ENCODE data around the gene GPR32. TPM values are rescaled to one million over a fixed set of nuclear protein-coding genes. Genes with fewer than 3 reads are reported as not detected.
"Not testable (repeated sequence)": the region's sequence is repeated elsewhere in the genome, so short reads cannot be mapped to it uniquely, and the experiment has no call there.

Gene GPR32
- total and polyA plus RNA-seq, 2 donors (not counting 1 experiment from before 2014, with no cell fraction given) = not detected

DNA sequence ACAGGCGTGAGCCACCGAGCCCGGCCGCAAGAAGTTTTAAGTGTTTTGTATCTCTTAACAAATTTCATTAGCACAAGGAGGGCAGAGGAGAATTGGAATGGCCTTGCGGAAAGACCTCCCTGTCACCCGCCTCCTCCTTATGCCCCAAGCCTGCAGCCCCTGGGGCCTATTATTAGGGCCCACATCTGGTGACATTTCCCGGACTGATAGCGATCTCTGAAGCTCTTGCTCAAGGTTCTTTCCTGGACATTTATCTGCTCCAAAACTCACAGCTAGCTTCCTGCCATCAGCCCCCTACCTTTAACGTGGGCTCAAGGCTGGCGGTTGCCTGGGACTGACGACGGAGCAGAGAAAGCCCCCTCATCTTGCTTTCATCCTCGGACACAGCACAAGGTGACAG, 6.7 kb upstream of the GPR32 start:
- intact Hi-C loops (cut with micrococcal nuclease) = not testable (repeated sequence)
- H3K27me3 Mint-ChIP-seq = peaks cover 22% of the 10 kb centered on the region

DNA sequence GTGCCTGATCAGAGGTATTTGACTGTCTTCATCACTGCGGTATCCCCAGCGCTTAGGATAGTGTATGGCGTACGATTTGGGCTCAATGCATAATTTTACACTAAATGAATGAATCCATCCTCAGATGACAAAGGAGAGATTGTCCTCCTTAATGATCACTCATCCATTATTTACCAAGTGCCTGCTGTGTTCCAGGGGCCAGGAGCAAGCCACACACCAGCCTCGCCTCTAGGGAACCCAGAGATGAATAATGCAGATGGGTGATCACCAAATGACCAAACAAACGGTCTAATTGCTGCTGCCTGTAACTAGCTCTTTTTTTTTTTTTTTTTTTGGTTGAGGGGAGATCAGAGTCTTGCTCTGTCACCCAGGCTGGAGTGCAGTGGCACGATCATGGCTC, 5.9 kb upstream of the GPR32 start:
- no peaks in the 10 kb centered on the region for H4K20me1 ChIP-seq (ENCODE audit: control insufficient read depth, insufficient read depth, low read length, poor library complexity, severe bottlenecking)
- no peak overlapping the region for H3K4me3 ChIP-seq (ENCODE audit: control extremely low read depth in 1 of 5, extremely low read depth in 1 of 5, insufficient read depth in 1 of 5, low read depth in 2 of 5, low read length in 4 of 5)
- no peak overlapping the region for H2AFZ ChIP-seq (ENCODE audit: insufficient read depth, low read depth, low read length, poor library complexity, severe bottlenecking)
- CTCF ChIA-PET = interaction anchor here (0.6 kb wide), 1 partner anchor 1086 kb away, joined by 3 read pairs; no protein-coding TSS in a partner anchor
- no peak for ATAC-seq (ENCODE audit: low read depth)
- 100% methylated on average over 1 of the region's 7 CpGs for WGBS (ENCODE audit: insufficient coverage)
- H3K27me3 ChIP-seq (replicated peaks in 1 of 4; ENCODE audit: control extremely low read depth in 1 of 4, control insufficient read depth in 3 of 4, insufficient read depth in 4 of 4, low read length in 3 of 4) = no peaks in the 10 kb centered on the region
- no peaks in the 10 kb centered on the region for H3K79me2 ChIP-seq (ENCODE audit: control insufficient read depth, insufficient read depth, low read length)
- H3K4me1 ChIP-seq (ENCODE audit: control insufficient read depth in 2 of 2, insufficient read depth in 2 of 2, low read length in 2 of 2) = no peaks in the 10 kb centered on the region
- intact Hi-C loops (cut with micrococcal nuclease) = no loop called here
- no peak for DNase-seq
- H3K9me3 Mint-ChIP-seq (ENCODE audit: insufficient read depth) = no peaks in the 10 kb centered on the region
- POLR2A ChIA-PET = no interaction called here
- H3K4me2 ChIP-seq (replicated peaks; ENCODE audit: low read depth, low read length, poor library complexity, severe bottlenecking) = no peak overlapping the region
- H3K36me3 ChIP-seq (replicated peaks in 1 of 2; ENCODE audit: control extremely low read depth in 1 of 2, control insufficient read depth in 1 of 2, extremely low read depth in 1 of 2, insufficient read depth in 2 of 2, low read length in 1 of 2) = no peaks in the 10 kb centered on the region
- H3K9ac ChIP-seq (ENCODE audit: low read length) = no peak overlapping the region
- peaks cover 20% of the 10 kb centered on the region for H3K27me3 Mint-ChIP-seq
- H3K27ac ChIP-seq (ENCODE audit: low read length in 2 of 2) = no peak overlapping the region
- no peak for TF ChIP-seq EZH2 (IDR thresholded peaks at IDR 0.05; ENCODE audit: borderline replicate concordance, insufficient read depth, low read depth, low read length, poor library complexity, severe bottlenecking)
- no peak for TF ChIP-seq CTCF (IDR thresholded peaks at IDR 0.05)
- no peaks in the 10 kb centered on the region for H3K4me1 Mint-ChIP-seq
- peaks cover 0 to 5% (median 4%) of the 10 kb centered on the region in 3 donors for H3K9me3 ChIP-seq (ENCODE audit: control extremely low read depth in 1 of 3, control insufficient read depth in 2 of 3, insufficient read depth in 1 of 3, low read length in 2 of 3)
- no peak overlapping the region for H3K27ac Mint-ChIP-seq
- H3K4me3 Mint-ChIP-seq = no peak overlapping the region

More for the DNA sequence above, 6.7 kb upstream of the GPR32 start:
- H3K9ac ChIP-seq (ENCODE audit: low read length); H3K79me2 ChIP-seq (ENCODE audit: control insufficient read depth, insufficient read depth, low read length); CTCF ChIA-PET; ATAC-seq (ENCODE audit: low read depth); DNase-seq; H3K4me1 ChIP-seq (ENCODE audit: control insufficient read depth in 2 of 2, insufficient read depth in 2 of 2, low read length in 2 of 2); H3K9me3 Mint-ChIP-seq (ENCODE audit: insufficient read depth); H3K27ac ChIP-seq (ENCODE audit: low read length in 2 of 2); H3K27ac Mint-ChIP-seq; POLR2A ChIA-PET; H3K27me3 ChIP-seq (replicated peaks in 1 of 4; ENCODE audit: control extremely low read depth in 1 of 4, control insufficient read depth in 3 of 4, insufficient read depth in 4 of 4, low read length in 3 of 4); H3K4me3 ChIP-seq (ENCODE audit: control extremely low read depth in 1 of 5, extremely low read depth in 1 of 5, insufficient read depth in 1 of 5, low read depth in 2 of 5, low read length in 4 of 5); H2AFZ ChIP-seq (ENCODE audit: insufficient read depth, low read depth, low read length, poor library complexity, severe bottlenecking); H3K36me3 ChIP-seq (replicated peaks in 1 of 2; ENCODE audit: control extremely low read depth in 1 of 2, control insufficient read depth in 1 of 2, extremely low read depth in 1 of 2, insufficient read depth in 2 of 2, low read length in 1 of 2); H4K20me1 ChIP-seq (ENCODE audit: control insufficient read depth, insufficient read depth, low read length, poor library complexity, severe bottlenecking); H3K4me3 Mint-ChIP-seq; H3K4me1 Mint-ChIP-seq; H3K4me2 ChIP-seq (replicated peaks; ENCODE audit: low read depth, low read length, poor library complexity, severe bottlenecking); H3K9me3 ChIP-seq (ENCODE audit: control extremely low read depth in 1 of 3, control insufficient read depth in 2 of 3, insufficient read depth in 1 of 3, low read length in 2 of 3): not testable (repeated sequence)
- WGBS (ENCODE audit: insufficient coverage) = no CpG with 5 or more reads among the region's 13 CpGs

GRCh38 chr19:50766746-50767145, 3.5 kb upstream of the GPR32 start:
- intact Hi-C loops (cut with micrococcal nuclease); H3K27me3 ChIP-seq (replicated peaks in 1 of 4; ENCODE audit: control extremely low read depth in 1 of 4, control insufficient read depth in 3 of 4, insufficient read depth in 4 of 4, low read length in 3 of 4); CTCF ChIA-PET; H3K9me3 ChIP-seq (ENCODE audit: control extremely low read depth in 1 of 3, control insufficient read depth in 2 of 3, insufficient read depth in 1 of 3, low read length in 2 of 3); H4K20me1 ChIP-seq (ENCODE audit: control insufficient read depth, insufficient read depth, low read length, poor library complexity, severe bottlenecking); H3K9ac ChIP-seq (ENCODE audit: low read length); H3K4me1 ChIP-seq (ENCODE audit: control insufficient read depth in 2 of 2, insufficient read depth in 2 of 2, low read length in 2 of 2); H3K4me3 ChIP-seq (ENCODE audit: control extremely low read depth in 1 of 5, extremely low read depth in 1 of 5, insufficient read depth in 1 of 5, low read depth in 2 of 5, low read length in 4 of 5); H2AFZ ChIP-seq (ENCODE audit: insufficient read depth, low read depth, low read length, poor library complexity, severe bottlenecking); H3K36me3 ChIP-seq (replicated peaks in 1 of 2; ENCODE audit: control extremely low read depth in 1 of 2, control insufficient read depth in 1 of 2, extremely low read depth in 1 of 2, insufficient read depth in 2 of 2, low read length in 1 of 2); DNase-seq; ATAC-seq (ENCODE audit: low read depth); H3K4me2 ChIP-seq (replicated peaks; ENCODE audit: low read depth, low read length, poor library complexity, severe bottlenecking); H3K4me3 Mint-ChIP-seq; H3K9me3 Mint-ChIP-seq (ENCODE audit: insufficient read depth); H3K4me1 Mint-ChIP-seq; POLR2A ChIA-PET; H3K79me2 ChIP-seq (ENCODE audit: control insufficient read depth, insufficient read depth, low read length); H3K27ac Mint-ChIP-seq; H3K27ac ChIP-seq (ENCODE audit: low read length in 2 of 2): not testable (repeated sequence)
- WGBS (ENCODE audit: insufficient coverage) = 79% methylated on average over 7 of the region's 12 CpGs
- H3K27me3 Mint-ChIP-seq = peaks cover 25% of the 10 kb centered on the region
